ENCODE data around the gene WDR12. TPM values are rescaled to one million over a fixed set of nuclear protein-coding genes. Genes with fewer than 3 reads are reported as not detected.

The WDR12 gene
- polyA plus RNA-seq, 1 donor, result 146 TPM

Other genes starting within 250 kb of the WDR12 start
- gene ICA1L, start 39.9 kb downstream of the WDR12 start, polyA plus RNA-seq (ENCODE audit: insufficient read length), result 24.4 TPM
- gene CARF, start 602 bp upstream of the WDR12 start, polyA plus RNA-seq (ENCODE audit: insufficient read length), result 22.6 TPM
- 17.2 TPM for gene NBEAL1, start 103.2 kb upstream of the WDR12 start, polyA plus RNA-seq (ENCODE audit: insufficient read length)